HEK293T (cell line): ENCODE data around the gene KCNQ1.

Experiments
- CTCF ChIA-PET: fragments of 350-600 bp; formaldehyde crosslinking; extraction: SDS; loops from one replicate; lab custom pipeline; 2021; ENCODE audit warnings: antibody characterized with exemption, inconsistent platforms; lab: Yijun Ruan, JAX
- POLR2A ChIA-PET: fragments of 350-600 bp; formaldehyde crosslinking; extraction: SDS; loops from one replicate; lab custom pipeline; 2020; ENCODE audit warnings: antibody characterized with exemption, inconsistent platforms; lab: Yijun Ruan, JAX
- DNase-seq: peaks from one replicate; pipeline ENCODE4 v3.0.0; 2012; ENCODE audit warnings: mixed read lengths; ENCODE audit errors: extremely low spot score
- ARNT ChIP-seq: fragments of 450-650 bp; IDR thresholded peaks from 2 replicates; pipeline ENCODE4 v1.6.1; 2017; ENCODE audit warnings: mild to moderate bottlenecking
- BHLHE40 ChIP-seq: fragments of 450-650 bp; IDR thresholded peaks from 2 replicates; pipeline ENCODE4 v1.6.1; 2016; ENCODE audit warnings: mild to moderate bottlenecking, moderate library complexity, borderline replicate concordance
- CTBP1 ChIP-seq: fragments of 450-650 bp; IDR thresholded peaks from 2 replicates; pipeline ENCODE4 v1.6.1; 2016; ENCODE audit warnings: borderline replicate concordance
- ELF4 ChIP-seq: fragments of 450-650 bp; IDR thresholded peaks from 2 replicates; pipeline ENCODE4 v1.6.1; 2017; ENCODE audit warnings: antibody characterized with exemption
- FOXA1 ChIP-seq: fragments of 450-650 bp; IDR thresholded peaks from 2 replicates; pipeline ENCODE4 v1.6.1; 2016; ENCODE audit warnings: mild to moderate bottlenecking
- FOXK2 ChIP-seq: fragments of 450-650 bp; IDR thresholded peaks from 2 replicates; pipeline ENCODE4 v1.6.1; 2016; ENCODE audit warnings: mild to moderate bottlenecking
- FOXM1 ChIP-seq: fragments of 450-650 bp; IDR thresholded peaks from 2 replicates; pipeline ENCODE4 v1.6.1; 2017; ENCODE audit warnings: mild to moderate bottlenecking, borderline replicate concordance
- HDGF ChIP-seq: fragments of 450-650 bp; IDR thresholded peaks from 2 replicates; pipeline ENCODE4 v1.6.1; 2017; ENCODE audit warnings: antibody characterized with exemption, borderline replicate concordance
- L3MBTL2 ChIP-seq: fragments of 450-650 bp; conservative IDR thresholded peaks from 2 replicates; pipeline ENCODE4 v1.6.1; 2016; ENCODE audit warnings: mild to moderate bottlenecking
- LEF1 ChIP-seq: fragments of 450-650 bp; IDR thresholded peaks from 2 replicates; pipeline ENCODE4 v1.6.1; 2017; ENCODE audit warnings: mild to moderate bottlenecking, borderline replicate concordance
- NFRKB ChIP-seq: fragments of 450-650 bp; IDR thresholded peaks from 2 replicates; pipeline ENCODE4 v1.6.1; 2016; ENCODE audit warnings: mild to moderate bottlenecking, moderate library complexity
- PKNOX1 ChIP-seq: fragments of 450-650 bp; IDR thresholded peaks from 2 replicates; pipeline ENCODE4 v1.6.1; 2016
- SP1 ChIP-seq: fragments of 450-650 bp; IDR thresholded peaks from 2 replicates; pipeline ENCODE4 v1.6.1; 2017
- SUZ12 ChIP-seq: fragments of 450-650 bp; IDR thresholded peaks from 2 replicates; pipeline ENCODE4 v1.6.1; 2016; ENCODE audit warnings: mild to moderate bottlenecking
- TARDBP ChIP-seq: fragments of 450-650 bp; IDR thresholded peaks from 2 replicates; pipeline ENCODE4 v1.6.1; 2016
- ZNF384 ChIP-seq: fragments of 450-650 bp; IDR thresholded peaks from 2 replicates; pipeline ENCODE4 v1.6.1; 2016

Gene KCNQ1

GRCh38 chr11:2445746-2446551 is 1.1 kb downstream of the KCNQ1 start:
- no peak for TF ChIP-seq ARNT
- TF ChIP-seq CTBP1 = no peak
- TF ChIP-seq NFRKB = no peak
- no peak for TF ChIP-seq BHLHE40
- no peak for TF ChIP-seq FOXK2
- TF ChIP-seq ZNF384 = no peak
- TF ChIP-seq HDGF = no peak
- TF ChIP-seq SP1 = no peak
- TF ChIP-seq SUZ12 = no peak
- no peak for TF ChIP-seq LEF1
- TF ChIP-seq FOXM1 = no peak
- TF ChIP-seq ELF4 = no peak
- TF ChIP-seq TARDBP = no peak
- TF ChIP-seq FOXA1 = no peak
- no peak for TF ChIP-seq L3MBTL2
- TF ChIP-seq PKNOX1 = no peak
- CTCF ChIA-PET = interaction anchor here (0.6 kb wide), 1 partner anchor 260 kb away, joined by 3 read pairs; no protein-coding TSS in a partner anchor
- DNase-seq = no peak
- POLR2A ChIA-PET = no interaction called here

- ChIA-PET CTCF (no interaction called here), POLR2A (no interaction called here)
- TF ChIP-seq FOXK2 (no peak), ZNF384 (no peak), ELF4 (no peak), CTBP1 (no peak), SUZ12 (no peak), FOXM1 (no peak), LEF1 (no peak), FOXA1 (no peak), TARDBP (no peak), L3MBTL2 (no peak), SP1 (no peak), BHLHE40 (no peak), PKNOX1 (no peak), NFRKB (no peak), ARNT (no peak), HDGF (no peak)
- no peak for DNase-seq
Measured at GRCh38 chr11:2446590-2447252, 1.9 kb downstream of the KCNQ1 start.

- TF ChIP-seq LEF1 = no peak
- no peak for TF ChIP-seq FOXK2
- no peak for TF ChIP-seq NFRKB
- TF ChIP-seq FOXM1 = no peak
- TF ChIP-seq ZNF384 = no peak
- no peak for TF ChIP-seq CTBP1
- no peak for TF ChIP-seq PKNOX1
- no peak for TF ChIP-seq HDGF
- no peak for TF ChIP-seq BHLHE40
- TF ChIP-seq SP1 = no peak
- no peak for TF ChIP-seq ELF4
- no peak for TF ChIP-seq SUZ12
- ChIA-PET POLR2A (no interaction called here), CTCF (no interaction called here)
- no peak for DNase-seq
Measured at GRCh38 chr11:2447253-2447950, 2.6 kb downstream of the KCNQ1 start.

- TF ChIP-seq FOXA1 (no peak), LEF1 (no peak), SP1 (no peak), PKNOX1 (no peak), CTBP1 (no peak), NFRKB (no peak), FOXK2 (no peak), ZNF384 (no peak), TARDBP (no peak)
- POLR2A ChIA-PET = no interaction called here
- CTCF ChIA-PET = no interaction called here
- no peak for DNase-seq
Measured at GRCh38 chr11:2447951-2448650, 3.3 kb downstream of the KCNQ1 start.
